ENCODE measurements around the gene LMBRD1. TPM values are rescaled to one million over a fixed set of nuclear protein-coding genes. Genes with fewer than 3 reads are reported as not detected.

Gene LMBRD1
- total and polyA plus RNA-seq, 2 of the 4 experiments (the other 2 are of a cell fraction): 3.9 to 8.7 TPM

- dilution Hi-C loops (cut with HindIII; ENCODE audit: low sequenced_read_pairs, unreplicated experiment): no loop called here
- H3K79me1 ChIP-seq (ENCODE audit: low read depth in 1 of 2, low read length in 2 of 2): peaks cover 0 to 7% of the 10 kb centered on the region in 2 experiments; a peak in 1 of 4 replicates
- H3K56ac ChIP-seq (ENCODE audit: extremely low read depth, insufficient read depth, low read length): no peak overlapping the region
- no peak overlapping the region for H3K18ac ChIP-seq (ENCODE audit: low read depth, low read length)
- H3K4ac ChIP-seq (ENCODE audit: low read depth, low read length): no peak overlapping the region
- peaks cover 2% of the 10 kb centered on the region; the same call in 1 of the 2 replicates for H3K4me1 ChIP-seq (ENCODE audit: control insufficient read depth, insufficient read depth, low read length)
- TF ChIP-seq RFX5 (IDR thresholded peaks at IDR 0.05; ENCODE audit: low read depth, low read length) (no peak), BHLHE40 (IDR thresholded peaks at IDR 0.05; ENCODE audit: low read depth, low read length) (no peak), POLR2A (IDR thresholded peaks at IDR 0.05; ENCODE audit: low read depth, low read length) (no peak), CHD1 (IDR thresholded peaks at IDR 0.05; ENCODE audit: low read depth, low read length) (no peak), SMC3 (IDR thresholded peaks at IDR 0.05; ENCODE audit: low read depth, low read length) (no peak), MAFK (IDR thresholded peaks at IDR 0.05; ENCODE audit: low read depth, low read length) (no peak), MAZ (IDR thresholded peaks at IDR 0.05; ENCODE audit: borderline replicate concordance, low read depth, low read length) (no peak), RAD21 (IDR thresholded peaks at IDR 0.05; ENCODE audit: low read length) (no peak), MXI1 (IDR thresholded peaks at IDR 0.05; ENCODE audit: borderline replicate concordance, low read depth, low read length) (no peak), FOS (IDR thresholded peaks at IDR 0.05; ENCODE audit: low read depth, low read length) (no peak), CEBPB (IDR thresholded peaks at IDR 0.05; ENCODE audit: low read depth, low read length) (no peak)
- TF ChIP-seq, protein P1, sequence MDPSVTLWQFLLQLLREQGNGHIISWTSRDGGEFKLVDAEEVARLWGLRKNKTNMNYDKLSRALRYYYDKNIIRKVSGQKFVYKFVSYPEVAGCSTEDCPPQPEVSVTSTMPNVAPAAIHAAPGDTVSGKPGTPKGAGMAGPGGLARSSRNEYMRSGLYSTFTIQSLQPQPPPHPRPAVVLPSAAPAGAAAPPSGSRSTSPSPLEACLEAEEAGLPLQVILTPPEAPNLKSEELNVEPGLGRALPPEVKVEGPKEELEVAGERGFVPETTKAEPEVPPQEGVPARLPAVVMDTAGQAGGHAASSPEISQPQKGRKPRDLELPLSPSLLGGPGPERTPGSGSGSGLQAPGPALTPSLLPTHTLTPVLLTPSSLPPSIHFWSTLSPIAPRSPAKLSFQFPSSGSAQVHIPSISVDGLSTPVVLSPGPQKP (IDR thresholded peaks at IDR 0.05; ENCODE audit: borderline replicate concordance, low read depth, low read length): no peak
- peaks cover 5% of the 10 kb centered on the region; the same call in 1 of the 2 replicates for H3K9me1 ChIP-seq (ENCODE audit: insufficient read depth, low read length)
- no peak overlapping the region for H3K9ac ChIP-seq (ENCODE audit: low read depth, low read length)
- intact Hi-C loops (cut with micrococcal nuclease): no loop called here
- WGBS, 2 experiments (ENCODE audit: extremely low coverage in 2 of 2, insufficient read length in 1 of 2): no CpG with 5 or more reads among the region's 2 CpGs
- in situ Hi-C loops (cut with MboI; ENCODE audit: low sequenced_read_pairs): no loop called here
- H2BK120ac ChIP-seq (ENCODE audit: low read depth, low read length): no peak overlapping the region
- CTCF ChIA-PET: interaction anchor here (1.3 kb wide), 1 partner anchor 16 kb away, joined by 4 read pairs; the partner anchor contains the start of gene LMBRD1
- no peak overlapping the region for H2BK15ac ChIP-seq (ENCODE audit: low read depth, low read length)
- no peak overlapping the region for H2BK20ac ChIP-seq (ENCODE audit: low read depth, low read length)
- H4K20me1 ChIP-seq (ENCODE audit: insufficient read depth, low read length): no peaks in the 10 kb centered on the region
- no peaks in the 10 kb centered on the region for H3K27me3 ChIP-seq (ENCODE audit: control insufficient read depth, insufficient read depth, low read length)
- DNase-seq: no peak
- no peak overlapping the region for H2BK5ac ChIP-seq (ENCODE audit: low read depth, low read length, poor library complexity, severe bottlenecking)
- H4K5ac ChIP-seq (ENCODE audit: low read depth, low read length): no peak overlapping the region
- no peak overlapping the region for H4K8ac ChIP-seq (ENCODE audit: low read depth in 2 of 2, low read length in 2 of 2)
- H3K9me3 ChIP-seq (ENCODE audit: control insufficient read depth, insufficient read depth, low read length): no peaks in the 10 kb centered on the region
- no peak overlapping the region for H3K23ac ChIP-seq (ENCODE audit: low read depth, low read length)
- ATAC-seq (ENCODE audit: low read depth): no peak
- H2AK5ac ChIP-seq (ENCODE audit: low read depth, low read length): no peak overlapping the region
- H3K4me3 ChIP-seq (ENCODE audit: insufficient read depth, low read depth, low read length): no peak overlapping the region
- H3K14ac ChIP-seq (replicated peaks; ENCODE audit: low read depth, low read length): no peak overlapping the region
- BruUV-seq (replicated peaks): no TSS peak
- no peak overlapping the region for H2AFZ ChIP-seq (replicated peaks; ENCODE audit: low read length, poor library complexity)
- no peak overlapping the region for H4K91ac ChIP-seq (ENCODE audit: insufficient read depth, low read depth, low read length)
- H3K27ac ChIP-seq (ENCODE audit: insufficient read depth, low read length): no peak overlapping the region
- H2AK9ac ChIP-seq (replicated peaks; ENCODE audit: low read depth, low read length, poor library complexity): no peak overlapping the region
- POLR2A ChIA-PET (ENCODE audit: unreplicated experiment): interaction anchor here (0.6 kb wide), 1 partner anchor 16 kb away, joined by 10 read pairs; no protein-coding TSS in a partner anchor
- no peaks in the 10 kb centered on the region for H3K36me3 ChIP-seq (ENCODE audit: control insufficient read depth, insufficient read depth, low read length)
- no peak overlapping the region for H3K4me2 ChIP-seq (ENCODE audit: low read depth, low read length)
Measured at GRCh38 chr6:69780585-69781178, 16.1 kb downstream of the LMBRD1 start.
